ENCODE measurements around the gene SPIN1. TPM values are rescaled to one million over a fixed set of nuclear protein-coding genes. Genes with fewer than 3 reads are reported as not detected.

Gene SPIN1
- total RNA-seq, 1 donor from 2014 or later: 77.9 TPM

DNA sequence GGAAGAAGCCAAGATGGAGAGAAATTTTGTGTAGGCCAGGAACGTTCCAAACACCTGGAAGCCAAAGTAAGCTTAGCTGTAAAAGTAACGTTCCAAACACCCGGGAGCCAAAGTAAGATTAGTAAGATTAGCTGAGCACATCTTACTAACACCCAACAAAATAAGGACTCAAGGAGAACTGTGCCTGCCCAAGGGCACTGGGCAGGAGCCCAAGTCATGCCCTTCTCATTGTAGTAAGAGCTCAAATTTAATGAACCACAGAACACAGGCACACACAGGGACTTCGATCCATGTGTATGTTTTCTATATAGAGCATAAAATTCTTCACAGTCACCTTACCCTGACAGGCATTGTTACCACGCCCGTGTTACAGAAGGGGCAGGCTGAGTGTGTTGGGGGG is 110.6 kb downstream of the SPIN1 start:
- DNase-seq (ENCODE audit: low spot score): no peak

DNA sequence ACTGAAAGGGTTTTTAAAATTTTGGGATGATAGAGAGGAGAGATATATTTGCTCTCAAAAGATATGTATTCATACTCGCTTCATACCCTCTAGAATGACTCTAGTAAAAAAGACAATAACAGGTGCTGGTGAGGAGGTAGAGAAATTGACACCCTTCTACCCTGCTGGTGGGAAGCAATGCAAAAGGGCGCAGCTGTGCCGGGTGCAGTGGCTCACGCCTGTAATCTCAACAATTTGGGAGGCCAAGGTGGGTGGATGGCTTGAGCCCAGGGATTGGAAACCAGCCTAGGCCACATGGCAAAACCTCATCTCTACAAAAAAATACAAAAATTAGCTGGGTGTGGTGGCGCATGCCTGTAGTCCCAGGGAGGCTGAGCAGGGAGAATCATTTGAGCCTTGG is 112.8 kb downstream of the SPIN1 start:
- no peak for DNase-seq (ENCODE audit: low spot score)

DNA sequence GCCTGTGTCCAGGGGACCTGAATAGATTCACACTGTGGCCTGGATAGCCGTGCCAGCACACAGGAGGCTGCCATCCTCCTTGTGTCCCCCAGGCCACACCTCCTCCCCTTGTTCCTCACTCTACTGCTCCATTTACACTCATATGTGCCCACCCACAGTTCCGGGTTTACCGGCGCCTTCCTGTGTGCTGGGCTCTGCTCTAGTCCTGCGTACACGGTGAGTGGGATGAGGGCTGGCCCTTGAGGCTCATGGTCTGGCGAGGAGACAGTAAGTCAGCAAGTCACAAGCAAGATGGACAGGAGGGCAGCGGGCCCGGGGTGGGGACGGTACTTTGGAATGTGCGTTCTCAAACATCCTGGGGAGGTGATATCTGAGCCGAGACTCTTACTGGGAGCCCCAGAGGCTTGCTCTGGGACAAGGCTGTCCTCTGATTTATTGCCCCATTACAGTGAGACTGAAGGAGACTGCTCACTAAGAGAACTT is 114.3 kb downstream of the SPIN1 start:
- DNase-seq (ENCODE audit: low spot score): no peak

DNA sequence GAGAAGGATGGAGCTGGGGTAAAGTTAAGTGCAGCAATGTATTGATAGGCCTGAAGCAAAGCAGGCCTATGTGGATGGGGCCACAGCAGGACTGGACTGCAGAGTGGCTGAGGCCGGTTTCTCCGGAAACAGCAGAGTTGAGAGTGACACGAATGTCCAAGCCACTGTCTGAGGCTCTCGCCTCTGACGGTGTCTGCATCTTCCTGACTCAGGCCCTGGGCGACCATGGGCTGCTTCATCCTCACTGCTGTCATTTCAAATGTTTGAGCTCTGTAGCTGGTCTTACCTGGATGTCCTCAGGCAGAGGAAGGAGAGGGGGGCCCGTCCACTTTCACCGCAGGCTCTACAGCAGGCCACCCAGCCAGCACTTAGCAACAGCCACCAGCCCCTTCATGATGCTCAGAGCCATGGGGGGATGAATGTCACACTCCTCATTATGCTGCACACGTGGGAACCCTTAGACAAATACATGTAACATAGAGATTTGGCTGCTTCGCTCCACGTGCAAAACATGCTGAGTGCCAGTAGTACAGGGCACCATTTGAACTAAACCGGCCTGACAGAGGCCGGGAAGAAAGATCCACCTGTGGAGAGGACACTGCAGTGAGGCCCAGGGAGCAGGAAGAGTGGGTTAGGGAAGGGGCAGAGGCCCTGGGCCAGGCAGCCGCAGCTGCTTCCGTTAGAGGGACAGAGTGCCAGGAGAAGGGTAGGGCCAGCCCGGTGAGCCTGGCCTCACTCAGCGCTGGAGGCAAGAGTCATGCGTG is 115.0 kb downstream of the SPIN1 start:
- no peak for DNase-seq (ENCODE audit: low spot score)

DNA sequence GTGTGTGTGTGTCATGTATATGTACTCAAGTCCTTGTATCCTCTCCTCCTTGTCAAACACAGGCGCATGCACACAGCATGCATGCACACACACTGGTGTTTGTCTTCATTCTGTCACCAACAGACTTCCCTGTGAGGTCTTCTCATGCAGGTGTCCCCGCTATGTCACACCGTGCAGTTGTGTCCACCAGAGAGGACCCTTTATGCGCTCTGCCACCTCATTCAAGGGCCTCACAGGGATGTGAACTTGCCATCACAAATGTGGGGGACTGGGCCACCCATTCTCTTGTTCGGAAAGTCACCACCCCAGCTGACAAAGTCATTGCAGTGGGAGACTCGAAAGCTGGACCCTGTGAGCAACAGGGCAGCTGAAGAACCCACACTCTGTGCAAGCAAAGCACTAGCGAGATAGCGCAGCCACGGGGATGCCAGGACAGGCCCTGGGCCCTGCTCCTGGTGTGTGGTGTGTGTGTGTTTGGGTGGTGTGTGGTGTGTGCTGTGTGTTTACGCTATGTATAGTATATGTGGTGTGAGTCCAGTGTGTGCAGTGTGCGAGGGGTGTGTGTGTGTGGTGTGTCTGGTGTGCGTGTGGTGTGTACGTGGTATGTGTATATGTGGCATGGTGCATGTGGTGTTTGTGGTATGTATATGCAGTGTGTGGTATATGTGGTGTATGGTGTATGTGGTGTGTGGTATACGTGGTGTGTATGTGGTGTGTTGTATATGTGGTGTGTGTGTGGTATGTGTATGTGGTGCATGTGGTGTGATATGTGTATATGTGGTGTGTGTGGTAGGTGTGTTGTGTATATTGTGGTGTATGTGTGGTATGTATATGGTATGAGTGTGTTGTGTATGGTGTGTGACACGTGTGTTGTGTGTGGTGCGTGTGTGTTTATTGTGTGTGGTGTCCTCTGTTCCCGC is 115.9 kb downstream of the SPIN1 start:
- no peak for DNase-seq (ENCODE audit: low spot score)

DNA sequence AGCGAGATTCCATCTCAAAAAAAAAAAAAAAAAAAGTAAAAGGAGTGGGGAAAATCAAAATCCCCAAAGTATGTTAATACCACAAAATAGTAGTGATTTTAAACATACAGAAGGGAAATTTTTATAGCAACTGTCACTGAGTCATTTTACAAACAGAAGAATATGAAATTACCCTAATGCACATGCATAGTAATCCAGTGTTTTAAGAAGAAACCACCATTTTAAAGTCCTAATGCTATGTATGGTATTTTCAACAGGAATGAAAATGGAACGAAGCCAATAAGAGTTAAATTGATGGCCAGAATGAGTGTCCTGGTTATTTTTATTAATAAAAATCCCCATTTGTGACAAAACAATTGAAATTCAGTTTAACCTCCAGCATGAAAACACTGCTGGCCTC is 120.1 kb downstream of the SPIN1 start:
- no peak for DNase-seq (ENCODE audit: low spot score)

DNA sequence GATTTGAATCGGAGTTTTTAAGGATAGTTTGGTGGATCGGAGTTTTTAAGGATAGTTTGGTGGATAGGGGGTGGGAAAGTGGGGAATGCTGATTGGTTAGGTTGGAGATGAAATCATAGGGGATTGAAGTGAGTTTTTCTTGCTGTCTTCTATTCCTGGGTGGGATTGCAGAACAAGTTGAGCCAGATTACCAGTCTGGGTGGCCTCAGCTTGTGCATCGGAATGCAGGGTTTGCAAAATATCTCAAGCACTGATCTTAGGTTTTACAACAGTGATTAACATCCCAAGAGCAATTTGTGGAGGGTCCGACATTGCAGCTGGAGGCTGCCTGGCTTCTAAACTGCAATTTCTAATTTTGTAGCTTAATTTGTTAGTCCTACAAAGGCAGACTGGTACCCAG is 123.7 kb downstream of the SPIN1 start:
- no peak for DNase-seq (ENCODE audit: low spot score)

DNA sequence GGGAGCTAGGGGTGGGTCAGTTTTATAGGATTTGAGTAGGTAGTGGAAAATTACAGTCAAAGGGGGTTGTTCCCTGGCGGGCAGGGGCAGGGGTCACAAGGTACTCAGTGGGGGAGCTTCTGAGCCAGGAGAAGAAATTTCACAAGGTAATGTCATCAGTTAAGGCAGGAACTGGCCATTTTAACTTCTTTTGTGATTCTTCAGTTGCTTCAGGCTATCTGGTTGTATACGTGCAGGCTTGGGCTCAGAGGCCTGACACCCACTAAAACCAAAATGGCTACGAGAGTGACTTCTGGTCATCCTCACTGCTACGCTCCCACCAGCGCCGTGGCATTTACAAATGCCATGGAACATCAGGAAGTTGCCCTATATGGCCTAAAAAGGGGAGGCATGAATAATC is 126.0 kb downstream of the SPIN1 start:
- no peak for DNase-seq (ENCODE audit: low spot score)

DNA sequence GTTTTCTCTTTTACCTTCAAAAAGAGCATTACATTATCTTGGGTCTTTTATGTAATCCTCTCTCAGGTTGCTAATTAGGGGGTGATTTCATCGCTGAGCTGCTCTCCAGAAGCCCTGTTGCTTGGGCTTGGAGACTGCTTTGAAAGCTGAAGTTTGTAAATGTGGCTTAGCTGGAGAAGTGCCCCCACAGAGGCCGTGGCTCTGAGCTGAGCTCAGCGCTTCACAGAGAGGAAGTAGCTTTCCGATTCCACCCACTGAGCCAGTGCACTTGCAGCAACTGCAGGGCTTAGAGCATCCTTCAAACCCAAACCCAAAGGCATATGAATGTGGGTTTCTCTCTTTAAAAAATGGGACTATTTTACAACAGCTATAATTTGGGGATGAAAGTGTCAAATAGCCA is 133.1 kb downstream of the SPIN1 start:
- no peak for DNase-seq (ENCODE audit: low spot score)

DNA sequence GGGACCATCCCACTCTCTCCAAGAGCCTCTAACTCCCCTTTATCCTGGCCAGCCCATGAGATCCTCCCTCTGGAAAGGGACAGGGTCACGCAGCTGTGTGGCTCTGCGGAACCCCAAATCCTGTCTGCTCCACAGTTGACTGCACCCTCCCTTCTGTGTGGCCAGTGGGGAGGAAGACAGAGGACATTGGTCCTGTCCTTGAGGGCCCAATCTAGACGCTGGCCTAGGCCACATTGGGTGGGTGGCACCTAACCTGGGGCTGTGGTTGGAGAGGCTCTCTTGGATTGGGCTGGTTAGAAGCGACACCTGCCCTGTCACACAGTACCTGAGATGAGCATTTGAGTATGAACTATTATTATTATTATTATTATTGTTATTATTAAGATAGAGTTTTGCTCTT is 134.1 kb downstream of the SPIN1 start:
- DNase-seq (ENCODE audit: low spot score): no peak

DNA sequence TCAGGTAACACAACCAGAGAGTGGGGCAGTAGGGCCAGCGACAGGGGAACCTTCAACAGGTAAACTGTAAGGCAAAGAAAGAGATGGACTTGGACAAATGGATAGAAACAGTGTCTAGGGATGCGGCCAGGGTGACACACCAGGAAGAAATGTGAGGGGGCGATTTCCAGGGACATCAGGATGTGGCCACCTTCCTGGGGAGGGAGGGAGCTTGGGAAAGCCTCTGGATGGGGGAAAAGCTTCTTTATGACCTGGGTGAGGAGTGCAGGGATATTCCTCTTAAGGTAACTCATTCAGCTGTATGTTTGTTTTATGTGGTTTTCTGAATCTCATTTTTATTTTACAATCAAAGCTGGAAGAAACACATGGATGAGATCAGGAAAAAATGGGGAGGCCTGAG is 134.8 kb downstream of the SPIN1 start:
- DNase-seq (ENCODE audit: low spot score): no peak

DNA sequence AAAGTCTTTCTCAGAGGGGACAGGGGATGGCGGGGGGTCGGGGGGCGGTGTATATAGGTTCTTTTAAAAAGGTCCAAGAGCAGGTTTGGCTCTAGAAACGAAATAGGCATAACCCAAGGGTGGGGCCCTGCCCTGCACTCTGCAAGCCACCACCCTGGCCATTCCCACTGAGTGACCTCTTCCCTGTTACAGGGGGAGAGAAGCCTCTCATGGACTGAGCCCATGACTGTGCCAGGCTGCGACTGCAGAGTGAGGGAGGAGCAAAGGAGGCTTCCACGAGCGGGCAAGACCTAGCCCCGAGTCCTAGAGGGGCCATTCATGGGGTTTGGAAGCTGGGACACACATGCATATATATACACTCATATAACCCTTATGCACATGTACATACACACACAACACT is 136.7 kb downstream of the SPIN1 start:
- no peak for DNase-seq (ENCODE audit: low spot score)

DNA sequence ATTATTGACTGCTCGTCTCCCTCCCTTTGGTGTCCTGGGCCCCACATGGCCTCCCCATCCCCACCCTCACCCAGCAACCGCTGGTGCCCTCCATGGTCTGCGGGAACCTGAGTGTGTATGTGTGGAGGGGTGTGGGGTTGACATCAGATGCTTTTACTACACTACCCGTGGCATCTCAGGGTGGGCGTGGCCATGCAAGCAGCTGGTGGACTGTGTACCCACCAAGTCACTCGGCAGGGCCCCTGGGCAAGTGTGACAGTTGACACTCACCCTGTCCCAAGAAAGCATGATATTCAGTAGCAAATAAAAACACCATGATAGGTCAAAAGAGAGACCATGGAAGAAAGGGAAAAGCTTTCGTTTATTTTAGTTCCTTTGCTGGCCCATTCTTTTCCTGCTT is 139.4 kb downstream of the SPIN1 start:
- no peak for DNase-seq (ENCODE audit: low spot score)

Other genes starting within 250 kb of the SPIN1 start
- not detected for gene SPATA31C2, start 250.0 kb upstream of the SPIN1 start, total RNA-seq
- gene NXNL2, start 146.7 kb downstream of the SPIN1 start, total RNA-seq: 0.70 TPM

Data from ureter (tissue), 1 donor.